GM12892 (cell line): ENCODE data around the gene ARMH2.

Source experiments
- POLR2A ChIP-seq: IDR thresholded peaks from 2 replicates; pipeline ENCODE4 v1.6.1; 2011; ENCODE audit warnings: low read depth, low read length, control low read depth
- POLR2AphosphoS5 ChIP-seq: IDR thresholded peaks from 2 replicates; pipeline ENCODE4 v1.6.1; 2011; ENCODE audit warnings: low read depth, low read length, control low read depth

DNA sequence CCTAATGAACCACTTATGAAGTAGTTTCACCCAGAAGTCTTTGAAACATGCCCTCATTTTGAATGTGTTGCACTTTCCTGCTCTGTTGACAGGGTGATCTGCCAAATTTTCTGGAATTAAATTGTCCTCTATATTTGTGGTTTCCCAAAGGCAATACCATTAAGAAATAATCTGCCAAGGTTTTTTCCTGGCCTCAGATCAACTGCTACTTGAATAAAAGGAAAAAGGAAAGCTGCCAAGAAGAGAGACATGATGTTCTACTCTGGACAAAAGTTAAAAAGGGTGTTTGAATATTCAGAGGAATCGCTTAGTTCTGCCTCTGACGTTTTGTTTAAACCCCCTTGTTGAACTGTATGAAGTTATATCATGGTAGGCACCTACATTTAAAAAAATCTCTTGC is 37.4 kb upstream of the ARMH2 start:
- no peak for TF ChIP-seq POLR2AphosphoS5
- no peak for TF ChIP-seq POLR2A
